SW480 (cell line): Measurements from ENCODE around the gene CPTP.
"Not testable (repeated sequence)": the region's sequence is repeated elsewhere in the genome, so short reads cannot be mapped to it uniquely, and the experiment has no call there.

Source experiments
- DNase-seq: peaks from one replicate; pipeline ENCODE4 v3.0.0-alpha.2; 2016; ENCODE audit warnings: low spot score

The CPTP gene

GRCh38 chr1:1366699-1367066 lies 42.1 kb downstream of the CPTP start:
- no peak for DNase-seq

GRCh38 chr1:1367315-1367714 lies 42.7 kb downstream of the CPTP start:
- no peak for DNase-seq

GRCh38 chr1:1370094-1370493 lies 45.5 kb downstream of the CPTP start:
- DNase-seq: not testable (repeated sequence)

- no peak for DNase-seq
Measured at GRCh38 chr1:1370771-1371300, 46.2 kb downstream of the CPTP start.

GRCh38 chr1:1371364-1371745 lies 46.8 kb downstream of the CPTP start:
- DNase-seq: no peak

GRCh38 chr1:1371746-1372711 lies 47.4 kb downstream of the CPTP start:
- DNase-seq: peak; percentile 57

GRCh38 chr1:1373051-1373814 lies 48.6 kb downstream of the CPTP start:
- no peak for DNase-seq

- DNase-seq: no peak
Measured at GRCh38 chr1:1373815-1374588, 49.4 kb downstream of the CPTP start.

- DNase-seq: no peak
Measured at GRCh38 chr1:1374589-1374928, 50.0 kb downstream of the CPTP start.

GRCh38 chr1:1374929-1375662 lies 50.5 kb downstream of the CPTP start, which contains the start of gene AURKAIP1:
Gene AURKAIP1 (minus strand): TSS chr1:1375207. CDS start chr1:1374756, 451 bp downstream.
- peak; percentile 99 for DNase-seq

GRCh38 chr1:1376551-1377226 lies 52.1 kb downstream of the CPTP start:
- no peak for DNase-seq

GRCh38 chr1:1377540-1378205 lies 53.1 kb downstream of the CPTP start:
- no peak for DNase-seq
